ENCODE data around the gene ACTRT2. TPM values are rescaled to one million over a fixed set of nuclear protein-coding genes. Genes with fewer than 3 reads are reported as not detected.
A peak's percentile ranks its signal among the peaks of the same experiment; 100 is the strongest.

Gene ACTRT2
- total RNA-seq, 4 donors from 2014 or later: not detected

GRCh38 chr1:3032371-3033039 lies 11.2 kb downstream of the ACTRT2 start:
- Histone ChIP-seq H3K36me3 (no peaks in the 10 kb centered on the region), H3K4me1 (no peaks in the 10 kb centered on the region), H3K4me3 (no peak overlapping the region), H3K27me3 (no peaks in the 10 kb centered on the region), H3K9me3 (no peaks in the 10 kb centered on the region), H3K27ac (no peak overlapping the region)
- DNase-seq: peak in 2 of 3 donors; percentile 29 to 42
- TF ChIP-seq CTCF (IDR thresholded peaks at IDR 0.05) (no peak), POLR2A (IDR thresholded peaks at IDR 0.05) (no peak)

DNA sequence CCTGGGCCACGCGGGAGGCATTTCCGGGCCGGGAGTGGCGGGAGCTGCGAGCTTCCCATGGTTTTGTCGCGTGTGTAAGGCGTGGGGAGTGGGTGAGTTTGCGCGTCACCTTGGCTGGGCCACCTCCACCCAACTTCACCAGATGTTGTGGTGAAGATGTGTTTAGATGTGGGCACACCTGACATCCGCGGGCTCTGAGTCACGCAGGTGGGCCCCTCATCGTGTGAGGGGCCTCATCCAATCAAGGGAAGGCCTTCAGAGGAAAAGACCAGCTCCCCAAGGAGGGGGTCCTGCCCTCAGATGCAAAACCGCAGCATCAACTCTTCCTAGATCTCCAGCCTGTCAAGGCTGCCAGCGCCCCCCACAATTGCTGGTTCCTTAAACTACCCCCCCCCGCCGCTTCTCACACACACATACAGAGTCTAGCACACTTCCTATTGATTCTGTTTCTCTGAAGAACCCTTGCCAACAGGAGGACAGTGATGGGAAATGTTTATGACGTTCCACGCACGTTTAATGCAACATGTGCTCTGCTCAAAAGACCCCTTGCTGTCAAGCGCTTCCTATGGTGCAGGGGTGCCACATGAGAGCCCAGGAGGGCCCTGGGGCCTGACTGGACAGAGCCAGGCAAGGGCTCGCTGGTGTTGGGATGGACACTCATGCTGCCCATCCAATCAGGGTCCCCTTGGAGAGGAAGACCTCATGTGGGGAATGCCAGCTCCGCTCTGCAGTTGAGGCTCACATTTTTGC lies 11.9 kb downstream of the ACTRT2 start:
- DNase-seq: peak in 1 of 3 donors; percentile 29
- Histone ChIP-seq H3K9me3 (no peaks in the 10 kb centered on the region), H3K4me3 (no peak overlapping the region), H3K36me3 (no peaks in the 10 kb centered on the region), H3K4me1 (no peaks in the 10 kb centered on the region), H3K27ac (no peak overlapping the region), H3K27me3 (no peaks in the 10 kb centered on the region)
- TF ChIP-seq POLR2A (IDR thresholded peaks at IDR 0.05): no peak
- no peak for TF ChIP-seq CTCF (IDR thresholded peaks at IDR 0.05)

DNA sequence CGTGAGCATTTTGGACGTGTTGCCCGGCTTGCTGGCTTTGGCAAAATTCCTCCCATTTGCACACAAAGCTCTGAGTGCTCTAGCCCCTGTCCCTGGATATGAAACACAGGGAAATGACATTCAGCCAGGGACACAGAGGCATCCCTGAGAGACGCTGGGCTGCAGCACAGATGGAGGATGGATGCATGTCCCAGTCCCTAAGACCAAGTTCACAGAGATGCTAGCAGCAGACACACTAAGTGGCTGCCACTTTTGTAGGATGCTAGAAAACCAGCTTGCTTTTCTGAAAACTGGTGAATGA lies 12.5 kb downstream of the ACTRT2 start:
- no peak for TF ChIP-seq CTCF (IDR thresholded peaks at IDR 0.05)
- TF ChIP-seq POLR2A (IDR thresholded peaks at IDR 0.05): no peak
- H3K27me3 ChIP-seq: no peaks in the 10 kb centered on the region
- no peak overlapping the region for H3K27ac ChIP-seq
- H3K4me1 ChIP-seq: no peaks in the 10 kb centered on the region
- H3K4me3 ChIP-seq: no peak overlapping the region
- DNase-seq: no peak
- no peaks in the 10 kb centered on the region for H3K36me3 ChIP-seq
- H3K9me3 ChIP-seq: no peaks in the 10 kb centered on the region

GRCh38 chr1:3034162-3034561 lies 12.9 kb downstream of the ACTRT2 start:
- H3K4me3 ChIP-seq: no peak overlapping the region
- H3K36me3 ChIP-seq: no peaks in the 10 kb centered on the region
- DNase-seq: no peak
- no peak overlapping the region for H3K27ac ChIP-seq
- no peaks in the 10 kb centered on the region for H3K9me3 ChIP-seq
- H3K27me3 ChIP-seq: no peaks in the 10 kb centered on the region
- H3K4me1 ChIP-seq: no peaks in the 10 kb centered on the region
- TF ChIP-seq CTCF (IDR thresholded peaks at IDR 0.05) (no peak), POLR2A (IDR thresholded peaks at IDR 0.05) (no peak)

GRCh38 chr1:3034728-3035562 lies 13.7 kb downstream of the ACTRT2 start:
- TF ChIP-seq POLR2A (IDR thresholded peaks at IDR 0.05): no peak
- TF ChIP-seq CTCF (IDR thresholded peaks at IDR 0.05): no peak
- H3K4me1 ChIP-seq: no peaks in the 10 kb centered on the region
- no peaks in the 10 kb centered on the region for H3K27me3 ChIP-seq
- DNase-seq: peak in 2 of 3 donors; percentile 31 to 37
- H3K4me3 ChIP-seq: no peak overlapping the region
- H3K36me3 ChIP-seq: no peaks in the 10 kb centered on the region
- H3K27ac ChIP-seq: no peak overlapping the region
- no peaks in the 10 kb centered on the region for H3K9me3 ChIP-seq

All from Peyer's patch (tissue), 4 donors.